Gastrocnemius medialis (tissue), 4 donors: Measurements from ENCODE around the gene NKX2-1.

Experiments used
- CTCF ChIP-seq, 5 experiments: fragments of 450-650 bp in 3 of 5; fragments of 200-600 bp in 2 of 5; sonication (generic) in 2 of 5; IDR thresholded peaks in 4 of 5; conservative IDR thresholded peaks in 1 of 5; 1 replicate in 4 of 5; 2 replicates in 1 of 5; pipeline ENCODE4 v1.5.1; 2016 to 2019; ENCODE audit warnings: antibody characterized with exemption in 5 of 5, mild to moderate bottlenecking in 3 of 5, moderate library complexity in 3 of 5
- POLR2A ChIP-seq, 2 donors: fragments of 450-650 bp; IDR thresholded peaks; one replicate each; pipeline ENCODE4 v1.6.1; 2017; ENCODE audit warnings: antibody characterized with exemption in 2 of 2, mild to moderate bottlenecking in 2 of 2, moderate library complexity in 2 of 2

- TF ChIP-seq POLR2A (IDR thresholded peaks at IDR 0.05) (no peak), CTCF (IDR thresholded peaks at IDR 0.05 in 4 of 5, conservative IDR thresholded peaks at IDR 0.05 in 1 of 5) (no peak)
Observed at GRCh38 chr14:36508418-36509068, 11.5 kb downstream of the NKX2-1 start.
